Neuronal stem cell (in vitro differentiated cells): Measurements from ENCODE around the gene NUDT6.

Source experiments
- DNase-seq: peaks from one replicate; pipeline ENCODE4 v3.0.0-alpha.2; 2013; ENCODE audit warnings: low spot score
- H2AFZ ChIP-seq: one replicate; pipeline ENCODE4 v1.6.1; 2013; ENCODE audit warnings: mild to moderate bottlenecking, low read length, inconsistent platforms
- H2AK5ac ChIP-seq: 2 replicates; pipeline ENCODE4 v1.6.1; 2013; ENCODE audit warnings: low read depth, mild to moderate bottlenecking, inconsistent platforms, low read length, moderate library complexity, mixed read lengths
- H2BK120ac ChIP-seq: 2 replicates; pipeline ENCODE4 v1.6.1; 2013; ENCODE audit warnings: low read depth, mild to moderate bottlenecking, inconsistent platforms, low read length, moderate library complexity, mixed read lengths
- H2BK12ac ChIP-seq: one replicate; pipeline ENCODE4 v1.6.1; 2013; ENCODE audit warnings: low read length, inconsistent platforms
- H2BK15ac ChIP-seq: 2 replicates; pipeline ENCODE4 v1.6.1; 2013; ENCODE audit warnings: mild to moderate bottlenecking, low read length, inconsistent platforms, mixed read lengths
- H2BK5ac ChIP-seq: one replicate; pipeline ENCODE4 v1.6.1; 2013; ENCODE audit warnings: inconsistent platforms, mild to moderate bottlenecking, low read length, moderate library complexity
- H3K14ac ChIP-seq: one replicate; pipeline ENCODE4 v1.6.1; 2013; ENCODE audit warnings: low read length, inconsistent platforms
- H3K18ac ChIP-seq: 2 replicates; pipeline ENCODE4 v1.6.1; 2013; ENCODE audit warnings: low read length, inconsistent platforms
- H3K23ac ChIP-seq: 2 replicates; pipeline ENCODE4 v1.6.1; 2013; ENCODE audit warnings: low read depth, mild to moderate bottlenecking, mixed read lengths, low read length, inconsistent platforms; ENCODE audit not compliant: poor library complexity
- H3K27ac ChIP-seq: replicated peaks from 3 replicates; pipeline ENCODE4 v1.5.1; 2013; ENCODE audit warnings: low read length, inconsistent platforms
- H3K27me3 ChIP-seq, 3 experiments: 2 replicates each; pipeline ENCODE4 v1.6.1; 2013; ENCODE audit warnings: low read length in 3 of 3, mild to moderate bottlenecking in 2 of 3, inconsistent platforms in 1 of 3, low read depth in 1 of 3, mixed read lengths in 1 of 3, moderate library complexity in 1 of 3; ENCODE audit not compliant: control insufficient read depth in 3 of 3, insufficient read depth in 3 of 3
- H3K36me3 ChIP-seq, 2 donors: replicated peaks in 1 of 2; 2 replicates each; pipeline ENCODE4 v1.6.1; 2013; ENCODE audit warnings: low read length in 2 of 2; ENCODE audit not compliant: control insufficient read depth in 2 of 2, insufficient read depth in 2 of 2
- H3K4ac ChIP-seq: 2 replicates; pipeline ENCODE4 v1.6.1; 2013; ENCODE audit warnings: inconsistent platforms, mild to moderate bottlenecking, low read length, moderate library complexity
- H3K4me1 ChIP-seq, 2 donors: 1 replicate in 1 of 2; 2 replicates in 1 of 2; pipeline ENCODE4 v1.6.1; 2013; ENCODE audit warnings: low read length in 2 of 2, low read depth in 1 of 2; ENCODE audit not compliant: control insufficient read depth in 2 of 2, insufficient read depth in 1 of 2
- H3K4me2 ChIP-seq: one replicate; pipeline ENCODE4 v1.6.1; 2013; ENCODE audit warnings: mild to moderate bottlenecking, low read length, inconsistent platforms; ENCODE audit not compliant: insufficient read depth, poor library complexity, severe bottlenecking
- H3K4me3 ChIP-seq, 2 donors: 2 replicates each; pipeline ENCODE4 v1.5.1; 2013; ENCODE audit warnings: low read length in 2 of 2, mild to moderate bottlenecking in 2 of 2, inconsistent platforms in 1 of 2, moderate library complexity in 1 of 2
- H3K79me1 ChIP-seq: one replicate; pipeline ENCODE4 v1.6.1; 2013; ENCODE audit warnings: low read depth, mild to moderate bottlenecking, inconsistent platforms, low read length, moderate library complexity
- H3K9ac ChIP-seq: one replicate; pipeline ENCODE4 v1.6.1; 2013; ENCODE audit warnings: mild to moderate bottlenecking, low read depth, low read length, inconsistent platforms; ENCODE audit not compliant: poor library complexity
- H3K9me3 ChIP-seq, 2 donors: replicated peaks in 1 of 2; 2 replicates each; pipeline versions ENCODE3 to v1.6.1; 2013; ENCODE audit warnings: low read length in 2 of 2, mild to moderate bottlenecking in 2 of 2, inconsistent platforms in 1 of 2, low read depth in 1 of 2, mixed read lengths in 1 of 2, moderate library complexity in 1 of 2; ENCODE audit not compliant: control insufficient read depth in 2 of 2, insufficient read depth in 1 of 2
- H4K8ac ChIP-seq: one replicate; pipeline ENCODE4 v1.6.1; 2013; ENCODE audit warnings: low read depth, mild to moderate bottlenecking, inconsistent platforms, low read length, moderate library complexity
- H4K91ac ChIP-seq: one replicate; pipeline ENCODE4 v1.6.1; 2013; ENCODE audit warnings: low read length, low read depth, mild to moderate bottlenecking, inconsistent platforms; ENCODE audit not compliant: poor library complexity
- WGBS, 2 donors: extraction: QIAGEN DNeasy Blood & Tissue Kit; methylation state at CpG; one replicate each; pipeline ENCODE4 v1.1.7; 2013; ENCODE audit warnings: missing lambda C conversion rate in 2 of 2, mixed read lengths in 1 of 2; ENCODE audit not compliant: insufficient read length in 2 of 2, insufficient replicate concordance in 1 of 2; ENCODE audit errors: extremely low coverage in 2 of 2; 5-methylcytosine and 5-hydroxymethylcytosine counted together

The NUDT6 gene

DNA sequence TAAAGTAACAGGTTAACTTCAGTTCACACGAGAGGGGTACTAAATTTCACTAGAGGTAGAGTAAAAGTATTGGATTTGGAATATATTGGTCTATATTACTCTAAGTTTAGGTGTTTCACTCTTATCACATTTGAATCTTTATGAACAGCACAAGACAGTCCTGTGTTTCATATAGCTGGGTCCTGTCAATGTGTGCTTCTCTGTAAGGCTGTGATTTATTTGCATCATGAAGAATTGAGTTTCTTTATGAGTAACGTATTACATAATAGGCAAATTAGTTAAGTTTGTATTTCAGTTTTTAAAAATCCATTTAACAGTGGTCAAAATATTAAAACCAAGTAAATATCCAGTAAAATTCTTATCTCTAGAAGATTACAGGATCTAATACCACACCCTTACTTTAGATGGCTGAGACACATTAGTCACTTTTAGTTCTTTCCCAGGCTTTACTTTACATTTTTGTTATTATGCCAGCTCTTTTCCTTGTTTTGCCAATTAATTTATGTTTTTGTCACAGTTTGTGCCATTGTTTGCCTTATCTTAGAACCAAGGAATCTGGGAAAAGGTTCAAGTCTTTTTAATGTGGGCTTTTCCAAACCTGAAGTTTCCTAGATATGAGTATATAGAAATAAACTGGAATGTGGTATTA lies 32.1 kb downstream of the NUDT6 start:
- WGBS, 2 donors, result no CpG with 5 or more reads among the region's 2 CpGs

DNA sequence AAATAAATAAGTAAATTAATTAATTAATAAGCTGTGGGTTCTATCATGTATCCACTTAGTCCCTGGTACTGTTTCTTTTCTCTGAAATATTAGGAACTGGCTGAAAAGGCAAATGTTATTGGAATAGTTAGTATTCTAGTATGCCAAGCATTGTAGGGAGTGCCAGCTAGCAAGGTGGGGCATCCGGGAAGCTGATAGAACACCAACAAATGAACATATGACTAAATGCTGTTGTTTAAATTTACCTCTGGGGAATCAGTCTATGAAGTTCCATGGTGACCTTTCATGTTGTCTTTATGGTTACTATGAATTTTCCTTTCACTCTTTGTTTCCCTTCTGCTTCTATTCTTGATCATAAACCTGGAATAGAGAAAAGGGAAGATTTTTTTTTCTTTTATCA lies 32.7 kb downstream of the NUDT6 start:
- no peak overlapping the region for H2AK5ac ChIP-seq
- no peak overlapping the region for H3K18ac ChIP-seq
- no peaks in the 10 kb centered on the region for H3K79me1 ChIP-seq
- no peak overlapping the region for H3K9ac ChIP-seq
- H3K9me3 ChIP-seq, result peaks cover 0 to 4% of the 10 kb centered on the region in 2 donors
- H3K4me3 ChIP-seq, result no peak overlapping the region
- H3K14ac ChIP-seq, result no peak overlapping the region
- H3K27ac ChIP-seq, result no peak overlapping the region
- no peak overlapping the region for H2BK5ac ChIP-seq
- no CpG with 5 or more reads among the region's 1 CpG for WGBS, 2 donors
- H3K4me1 ChIP-seq, result no peaks in the 10 kb centered on the region
- no peak overlapping the region for H2BK15ac ChIP-seq
- H4K91ac ChIP-seq, result no peak overlapping the region
- no peak overlapping the region for H3K23ac ChIP-seq
- H3K4ac ChIP-seq, result no peak overlapping the region
- DNase-seq, result no peak
- H4K8ac ChIP-seq, result no peak overlapping the region
- H3K4me2 ChIP-seq, result no peak overlapping the region
- no peak overlapping the region for H2BK120ac ChIP-seq
- H2AFZ ChIP-seq, result no peak overlapping the region
- H2BK12ac ChIP-seq, result no peak overlapping the region
- no peaks in the 10 kb centered on the region for H3K27me3 ChIP-seq
- H3K36me3 ChIP-seq, result peaks cover 3 to 55% of the 10 kb centered on the region in 2 donors

More for the DNA sequence above, 32.1 kb downstream of the NUDT6 start:
- H3K4ac ChIP-seq, result no peak overlapping the region
- H3K27ac ChIP-seq, result no peak overlapping the region
- no peak overlapping the region for H2BK5ac ChIP-seq
- no peak overlapping the region for H2BK15ac ChIP-seq
- H3K4me2 ChIP-seq, result no peak overlapping the region
- H4K91ac ChIP-seq, result no peak overlapping the region
- H2BK120ac ChIP-seq, result no peak overlapping the region
- no peak overlapping the region for H4K8ac ChIP-seq
- H3K9ac ChIP-seq, result no peak overlapping the region
- no peak for DNase-seq
- no peaks in the 10 kb centered on the region for H3K4me1 ChIP-seq
- peaks cover 3 to 57% of the 10 kb centered on the region in 2 donors for H3K36me3 ChIP-seq
- H3K9me3 ChIP-seq, result peaks cover 0 to 4% of the 10 kb centered on the region in 2 donors
- no peak overlapping the region for H3K14ac ChIP-seq
- no peak overlapping the region for H3K23ac ChIP-seq
- no peak overlapping the region for H3K18ac ChIP-seq
- H3K27me3 ChIP-seq, result no peaks in the 10 kb centered on the region
- no peak overlapping the region for H2BK12ac ChIP-seq
- no peak overlapping the region for H2AFZ ChIP-seq
- no peaks in the 10 kb centered on the region for H3K79me1 ChIP-seq
- H2AK5ac ChIP-seq, result no peak overlapping the region
- H3K4me3 ChIP-seq, result no peak overlapping the region

DNA sequence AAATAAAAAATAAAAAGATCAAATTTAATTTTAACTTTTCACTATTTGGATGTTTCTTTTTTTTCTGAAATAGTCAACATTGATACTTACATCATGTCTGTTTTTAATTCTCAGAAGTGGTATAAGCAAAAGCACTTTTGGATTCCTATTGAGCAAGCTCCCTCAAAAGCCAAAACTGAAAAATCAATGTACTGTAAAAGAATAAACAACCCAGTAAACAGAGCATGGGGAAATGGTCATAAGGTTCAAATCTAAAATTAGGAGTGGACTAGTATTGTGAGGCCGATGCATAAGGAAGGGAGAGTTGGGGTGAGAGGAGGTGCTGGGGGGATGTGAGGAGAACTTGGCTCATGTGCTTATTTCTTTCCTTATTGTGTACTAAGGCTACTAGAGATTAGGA lies 37.9 kb downstream of the NUDT6 start:
- Histone ChIP-seq H3K18ac (no peak overlapping the region), H3K4me3 (no peak overlapping the region), H4K8ac (no peak overlapping the region), H2BK5ac (no peak overlapping the region), H3K9ac (no peak overlapping the region), H3K9me3 (peaks cover 1 to 24% of the 10 kb centered on the region in 2 donors), H3K27ac (no peak overlapping the region), H3K4me1 (no peaks in the 10 kb centered on the region), H3K14ac (no peak overlapping the region), H2AFZ (no peak overlapping the region), H4K91ac (no peak overlapping the region), H3K36me3 (peaks cover 17 to 49% of the 10 kb centered on the region in 2 donors), H2BK12ac (no peak overlapping the region), H3K23ac (no peak overlapping the region), H2AK5ac (no peak overlapping the region), H3K4me2 (no peak overlapping the region), H3K27me3 (no peaks in the 10 kb centered on the region), H3K4ac (no peak overlapping the region), H3K79me1 (no peaks in the 10 kb centered on the region), H2BK15ac (no peak overlapping the region), H2BK120ac (no peak overlapping the region)
- DNase-seq, result no peak
- WGBS, 2 donors, result no CpG with 5 or more reads among the region's 1 CpG

DNA sequence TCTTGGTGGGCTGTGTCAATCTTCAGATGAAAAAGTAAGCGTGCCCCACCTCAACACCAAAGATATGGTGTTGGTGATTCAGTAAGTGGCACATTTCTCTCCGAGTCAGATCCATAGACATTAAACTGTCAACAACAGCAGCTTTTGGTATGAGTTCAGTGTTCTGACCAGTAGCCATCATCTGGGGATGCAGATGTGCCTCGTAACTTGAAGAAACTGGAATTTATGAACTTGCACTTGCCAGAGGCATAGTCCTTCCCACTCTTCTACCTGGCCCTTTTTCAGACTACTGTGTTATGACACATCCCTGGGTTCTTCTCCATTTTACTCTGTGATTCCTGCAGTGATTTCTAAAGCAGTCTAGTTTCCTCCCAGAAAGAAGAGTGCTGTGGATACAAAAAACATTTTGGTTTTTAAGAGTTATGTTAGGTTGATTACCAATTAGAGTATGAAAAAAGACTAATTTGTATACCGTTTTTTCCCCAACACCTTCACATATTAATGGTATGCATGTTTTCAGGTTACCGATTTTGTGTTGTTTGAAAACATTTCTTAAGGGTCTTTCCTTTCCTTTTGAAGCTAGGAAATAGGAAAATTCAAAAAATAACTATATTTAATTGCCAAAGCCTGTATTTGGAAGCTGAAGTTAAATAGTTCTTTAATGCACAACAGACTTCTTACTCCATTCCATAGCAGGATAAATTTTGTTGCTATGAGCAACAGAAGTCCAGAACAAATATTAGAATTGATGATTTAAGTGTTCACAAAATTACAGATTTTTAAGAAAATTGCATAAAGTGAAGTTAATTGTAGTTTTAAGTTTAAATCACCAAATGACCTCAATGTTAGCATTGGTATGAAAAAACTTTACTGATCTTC lies 39.3 kb downstream of the NUDT6 start:
- H2BK5ac ChIP-seq, result no peak overlapping the region
- H3K23ac ChIP-seq, result no peak overlapping the region
- no peaks in the 10 kb centered on the region for H3K4me1 ChIP-seq
- no CpG with 5 or more reads among the region's 5 CpGs for WGBS, 2 donors
- H3K79me1 ChIP-seq, result no peaks in the 10 kb centered on the region
- no peak overlapping the region for H2BK15ac ChIP-seq
- no peak for DNase-seq
- H3K14ac ChIP-seq, result no peak overlapping the region
- no peak overlapping the region for H3K27ac ChIP-seq
- H3K9me3 ChIP-seq, result peaks cover 3 to 30% of the 10 kb centered on the region in 2 donors
- H4K8ac ChIP-seq, result no peak overlapping the region
- H3K36me3 ChIP-seq, result peaks cover 19 to 57% of the 10 kb centered on the region in 2 donors
- H4K91ac ChIP-seq, result no peak overlapping the region
- no peak overlapping the region for H2BK120ac ChIP-seq
- H2AFZ ChIP-seq, result no peak overlapping the region
- no peak overlapping the region for H3K4me3 ChIP-seq
- no peak overlapping the region for H3K9ac ChIP-seq
- H3K4ac ChIP-seq, result no peak overlapping the region
- H3K18ac ChIP-seq, result no peak overlapping the region
- no peak overlapping the region for H2AK5ac ChIP-seq
- no peak overlapping the region for H2BK12ac ChIP-seq
- H3K4me2 ChIP-seq, result no peak overlapping the region
- H3K27me3 ChIP-seq, result no peaks in the 10 kb centered on the region
